ENCODE measurements around the gene DHRS7.
"Not testable (repeated sequence)": the region's sequence is repeated elsewhere in the genome, so short reads cannot be mapped to it uniquely, and the experiment has no call there.

The DHRS7 gene

DNA sequence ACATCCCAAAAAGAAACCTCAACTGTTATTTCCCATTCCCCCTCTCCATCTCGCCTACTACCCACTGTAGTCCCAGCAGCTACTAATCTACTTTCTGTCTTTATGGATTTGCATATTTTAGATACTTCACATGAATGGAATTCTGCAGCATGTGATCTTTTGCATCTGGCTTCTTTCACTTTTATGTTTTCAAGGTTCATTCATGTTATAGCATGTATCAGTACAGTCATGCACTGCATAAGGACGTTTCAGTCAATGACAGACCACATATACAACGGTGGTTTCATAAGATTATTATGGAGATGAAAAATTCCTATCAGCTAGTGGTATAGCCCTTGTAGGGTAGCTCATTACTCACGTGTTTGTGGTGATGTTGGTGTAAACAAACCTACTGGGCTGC lies 49.0 kb downstream of the DHRS7 start:
- no peak for DNase-seq

DNA sequence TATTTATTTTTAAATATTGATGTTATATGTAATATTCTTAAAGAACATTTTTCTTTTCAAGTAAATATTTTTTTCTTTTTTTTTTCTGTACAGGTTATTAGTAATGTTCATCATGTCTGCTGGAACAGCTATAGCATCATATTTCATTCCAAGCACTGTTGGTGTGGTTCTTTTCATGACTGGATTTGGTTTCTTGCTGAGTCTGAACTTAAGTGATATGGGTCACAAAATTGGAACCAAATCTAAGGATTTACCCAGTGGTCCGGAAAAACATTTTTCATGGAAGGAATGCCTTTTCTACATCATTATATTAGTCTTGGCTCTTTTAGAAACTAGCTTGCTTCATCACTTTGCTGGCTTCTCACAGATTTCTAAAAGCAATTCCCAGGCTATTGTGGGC lies 50.3 kb downstream of the DHRS7 start:
- no peak for DNase-seq

GRCh38 chr14:60111732-60112131 lies 53.5 kb downstream of the DHRS7 start:
- DNase-seq: no peak

DNA sequence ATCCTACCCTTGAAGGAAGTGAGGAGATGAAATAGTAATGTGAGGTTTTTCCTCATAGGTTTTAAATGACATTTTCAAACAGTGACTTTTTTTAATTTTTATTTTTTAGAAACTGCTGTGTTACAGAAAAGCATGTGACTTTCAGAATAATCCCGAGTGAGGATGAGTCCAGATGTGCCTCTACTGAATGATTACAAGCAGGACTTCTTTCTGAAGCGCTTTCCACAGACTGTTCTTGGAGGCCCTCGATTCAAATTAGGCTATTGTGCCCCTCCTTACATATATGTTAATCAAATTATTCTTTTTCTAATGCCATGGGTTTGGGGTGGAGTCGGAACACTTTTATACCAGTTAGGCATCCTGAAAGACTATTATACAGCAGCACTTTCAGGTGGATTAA lies 57.7 kb downstream of the DHRS7 start:
- DNase-seq: no peak

GRCh38 chr14:60106339-60106738 lies 58.9 kb downstream of the DHRS7 start:
- no peak for DNase-seq

DNA sequence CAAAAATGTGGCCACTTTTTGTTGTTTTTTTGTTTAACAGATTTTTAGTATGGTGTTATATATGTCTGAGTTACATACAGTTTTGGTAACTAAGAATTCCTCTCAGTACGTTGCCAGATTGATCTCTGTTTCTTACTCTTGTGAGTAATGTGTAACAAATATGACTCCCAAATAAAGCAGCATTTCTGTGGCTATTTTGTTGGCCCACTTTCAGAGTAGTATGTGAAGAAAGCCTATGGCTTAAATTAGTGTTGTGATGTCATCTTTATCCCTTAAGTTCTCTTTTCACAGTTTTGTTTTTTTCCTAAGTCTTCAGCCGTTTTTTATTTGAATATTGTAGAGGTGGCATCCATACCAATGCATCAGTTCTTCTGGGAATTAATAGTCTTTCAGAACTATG lies 62.8 kb downstream of the DHRS7 start:
- no peak for DNase-seq

DNA sequence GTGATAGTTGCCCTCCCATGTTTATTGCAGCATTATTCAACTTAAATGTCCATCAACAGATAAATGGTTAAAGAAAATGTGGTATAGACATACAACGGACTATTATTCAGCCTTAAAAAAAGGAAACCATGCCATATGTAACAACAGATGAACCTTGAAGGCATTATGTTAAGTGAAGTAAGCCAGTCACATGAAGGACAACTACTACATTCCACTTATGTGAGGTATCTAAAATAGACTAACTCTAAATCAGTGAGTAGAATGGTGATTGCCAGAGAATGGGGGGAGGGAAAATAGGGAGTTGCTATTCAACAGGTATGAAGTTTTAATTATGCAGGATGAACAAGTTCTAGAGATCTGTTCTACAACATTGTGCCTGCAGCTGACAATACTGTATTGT lies 63.4 kb downstream of the DHRS7 start:
- no peak for DNase-seq

DNA sequence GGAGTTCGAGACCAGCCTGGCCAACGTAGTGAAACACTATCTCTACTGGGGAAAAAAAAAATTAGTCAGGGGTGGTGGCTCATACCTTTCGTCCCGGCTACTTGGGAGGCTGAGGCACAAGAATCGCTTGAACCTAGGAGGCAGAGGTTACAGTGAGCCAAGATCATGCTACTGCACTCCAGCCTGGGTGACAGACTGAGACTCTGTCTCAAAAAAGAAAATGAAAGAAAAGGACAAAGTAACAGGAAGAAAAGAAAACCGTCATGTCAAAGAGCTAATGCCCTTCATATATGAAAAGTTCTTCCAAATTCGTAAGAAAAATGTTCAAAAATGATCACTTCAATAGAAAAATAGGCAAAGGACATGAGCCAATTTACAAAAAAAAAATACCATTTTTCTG lies 65.3 kb downstream of the DHRS7 start:
- DNase-seq: not testable (repeated sequence)

GRCh38 chr14:60097974-60098373 lies 67.2 kb downstream of the DHRS7 start:
- DNase-seq: no peak

GRCh38 chr14:60095781-60096450 lies 69.3 kb downstream of the DHRS7 start:
- peak in 1 of 2 experiments; percentile 6 for DNase-seq

GRCh38 chr14:60095231-60095630 lies 70.0 kb downstream of the DHRS7 start:
- no peak for DNase-seq

DNA sequence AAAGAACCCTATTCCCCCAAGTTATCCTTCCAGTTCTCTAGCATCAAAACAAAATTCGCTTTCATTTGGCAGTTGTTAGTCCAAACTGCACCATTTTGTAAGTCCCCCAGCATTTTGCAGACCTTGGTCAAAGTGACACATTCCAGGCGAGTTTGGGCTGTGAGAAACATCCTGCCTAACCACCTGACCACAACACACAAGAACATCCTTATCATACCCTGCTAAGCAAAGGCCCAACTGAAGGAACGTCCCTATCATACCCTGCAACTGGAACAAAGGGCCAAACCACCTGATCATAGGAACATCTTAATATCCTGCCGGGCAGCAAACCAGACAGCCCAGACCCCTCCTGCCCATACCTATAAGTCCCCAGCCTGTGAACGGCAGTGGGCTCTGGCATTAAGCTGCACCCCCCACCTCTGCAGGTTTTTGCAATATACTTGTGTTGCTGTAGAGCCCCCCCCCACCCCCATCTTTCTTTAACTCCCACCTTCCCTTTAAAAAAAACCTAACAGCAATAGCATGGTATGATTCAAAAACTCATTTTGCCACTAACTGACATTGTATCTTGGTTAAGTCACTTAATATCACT lies 70.8 kb downstream of the DHRS7 start:
- DNase-seq: no peak

Data from NCI-H1930 (cell line).